GM12801 (cell line): ENCODE data around the gene IBTK.

Experiments used
- TF ChIP-seq, protein P1 (sequence below): IDR thresholded peaks from one replicate; pipeline ENCODE4 v1.5.1; 2011; ENCODE audit warnings: control low read depth; ENCODE audit not compliant: insufficient read length; ENCODE audit errors: extremely low read depth

The IBTK gene

DNA sequence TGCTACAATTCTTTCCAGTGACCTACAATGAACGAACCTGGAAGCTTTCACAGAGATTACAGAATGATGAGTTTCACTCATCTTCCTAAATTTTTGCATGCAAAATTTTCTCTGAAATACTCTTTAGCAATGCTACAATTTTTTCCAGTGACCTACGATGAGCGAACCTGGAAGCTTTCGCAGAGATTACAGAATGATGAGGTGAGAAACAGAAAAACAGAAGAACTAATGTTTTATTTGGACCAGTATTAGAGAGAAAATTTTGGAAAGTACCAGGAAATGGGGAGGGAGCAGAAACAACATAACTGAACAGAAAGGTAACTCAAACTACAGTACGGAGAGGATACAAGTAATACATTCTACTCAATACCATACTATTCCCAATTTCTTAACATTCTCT is 75.0 kb downstream of the IBTK start:
- TF ChIP-seq, protein P1, sequence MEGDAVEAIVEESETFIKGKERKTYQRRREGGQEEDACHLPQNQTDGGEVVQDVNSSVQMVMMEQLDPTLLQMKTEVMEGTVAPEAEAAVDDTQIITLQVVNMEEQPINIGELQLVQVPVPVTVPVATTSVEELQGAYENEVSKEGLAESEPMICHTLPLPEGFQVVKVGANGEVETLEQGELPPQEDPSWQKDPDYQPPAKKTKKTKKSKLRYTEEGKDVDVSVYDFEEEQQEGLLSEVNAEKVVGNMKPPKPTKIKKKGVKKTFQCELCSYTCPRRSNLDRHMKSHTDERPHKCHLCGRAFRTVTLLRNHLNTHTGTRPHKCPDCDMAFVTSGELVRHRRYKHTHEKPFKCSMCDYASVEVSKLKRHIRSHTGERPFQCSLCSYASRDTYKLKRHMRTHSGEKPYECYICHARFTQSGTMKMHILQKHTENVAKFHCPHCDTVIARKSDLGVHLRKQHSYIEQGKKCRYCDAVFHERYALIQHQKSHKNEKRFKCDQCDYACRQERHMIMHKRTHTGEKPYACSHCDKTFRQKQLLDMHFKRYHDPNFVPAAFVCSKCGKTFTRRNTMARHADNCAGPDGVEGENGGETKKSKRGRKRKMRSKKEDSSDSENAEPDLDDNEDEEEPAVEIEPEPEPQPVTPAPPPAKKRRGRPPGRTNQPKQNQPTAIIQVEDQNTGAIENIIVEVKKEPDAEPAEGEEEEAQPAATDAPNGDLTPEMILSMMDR = no peak

DNA sequence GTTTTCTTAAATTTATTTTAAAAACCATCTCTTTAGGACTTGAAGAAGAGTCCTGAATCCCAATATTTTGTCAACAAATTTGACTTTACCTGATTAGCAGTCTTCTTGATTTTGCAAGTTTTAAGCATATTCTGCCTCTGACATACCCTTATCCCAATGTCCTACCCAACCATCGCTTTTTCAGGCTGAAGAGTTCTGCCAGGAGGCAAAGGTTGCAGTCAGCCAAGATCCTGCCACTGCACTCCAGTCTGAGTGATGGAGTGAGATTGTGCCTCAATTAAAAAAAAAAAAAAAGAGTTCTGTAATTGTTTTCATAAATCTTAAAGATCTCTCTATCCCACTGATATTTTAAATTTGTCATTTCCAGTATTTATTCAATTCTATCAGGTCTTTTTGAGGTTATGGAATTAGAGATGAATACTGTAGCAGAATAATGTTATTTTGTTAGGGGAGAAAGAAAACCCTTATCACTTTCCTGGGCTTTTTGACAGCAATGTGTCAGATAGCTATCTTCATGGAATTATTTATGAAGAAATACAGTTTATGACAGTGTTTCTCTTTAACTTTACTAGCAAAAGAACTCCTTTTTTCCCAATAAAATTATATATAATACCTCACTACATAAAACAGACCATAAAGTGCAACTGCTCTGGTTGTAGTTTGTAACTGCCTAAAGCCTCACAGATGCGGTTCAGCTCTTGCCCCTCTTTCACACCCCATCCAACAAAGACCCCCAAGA is 78.2 kb downstream of the IBTK start:
- TF ChIP-seq, protein P1 = no peak

GRCh38 chr6:82166493-82166892 is 81.1 kb downstream of the IBTK start:
- TF ChIP-seq, protein P1 = no peak

DNA sequence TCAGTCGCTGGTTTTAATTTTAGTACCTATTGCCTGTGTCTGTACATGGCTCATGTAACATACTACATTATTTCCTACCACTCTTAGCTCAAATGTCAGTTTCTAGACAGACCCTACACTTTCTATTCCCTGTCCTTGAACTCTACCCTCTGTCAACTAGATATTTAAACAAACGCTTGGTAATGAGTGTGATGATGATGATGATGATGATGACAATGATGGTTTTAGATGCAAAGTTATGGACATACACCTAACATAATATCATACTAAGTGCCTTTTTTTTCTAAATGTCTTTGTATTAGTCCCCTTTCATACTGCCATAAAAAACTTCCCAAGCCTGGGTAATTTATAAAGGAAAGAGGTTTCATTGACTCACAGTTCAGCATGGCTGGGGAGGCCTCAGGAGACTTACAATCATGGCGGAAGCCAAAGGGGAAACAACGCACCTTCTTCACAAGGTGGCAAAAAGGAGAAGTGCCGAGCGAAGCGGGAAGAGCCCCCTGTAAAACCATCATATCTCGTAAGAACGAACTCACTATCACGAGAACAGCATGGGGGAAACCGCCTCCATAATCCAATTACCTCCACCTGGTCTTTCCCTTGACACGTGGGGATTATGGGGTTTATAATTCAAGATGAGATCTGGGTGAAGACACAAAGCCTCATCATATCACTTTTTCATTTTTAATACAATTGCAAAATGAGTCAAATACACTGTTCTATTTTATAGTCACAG is 87.1 kb downstream of the IBTK start:
- TF ChIP-seq, protein P1 = no peak

GRCh38 chr6:82145926-82146452 is 101.6 kb downstream of the IBTK start:
- TF ChIP-seq, protein P1 = no peak

DNA sequence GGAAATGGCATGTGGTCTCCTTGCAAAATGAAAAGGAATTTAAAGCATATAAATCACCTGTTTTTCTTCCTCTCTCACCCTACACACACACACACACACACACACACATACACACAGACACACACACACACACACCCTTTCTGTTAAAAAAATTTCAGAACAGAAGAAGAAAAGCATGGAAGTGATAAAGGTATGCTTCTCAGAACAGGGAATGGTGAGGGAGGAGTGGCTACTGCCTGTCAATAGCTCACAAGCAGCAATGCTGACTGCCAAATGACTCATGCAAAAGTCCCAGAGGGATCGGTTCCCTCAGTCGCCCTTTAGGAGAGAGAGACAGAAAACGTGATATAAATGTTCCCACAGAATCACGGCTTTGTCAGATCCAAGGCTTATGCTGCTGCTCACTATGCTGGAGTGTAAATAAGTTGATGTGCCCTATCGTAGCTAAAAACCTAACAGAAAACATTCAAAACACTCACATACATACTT is 102.6 kb downstream of the IBTK start:
- TF ChIP-seq, protein P1 = no peak
